ENCODE data around the gene PRAME.

GRCh38 chr22:22512951-22513350, 46.1 kb downstream of the PRAME start:
- TF ChIP-seq POLR2A (IDR thresholded peaks at IDR 0.05; ENCODE audit: low read length) (no peak), GATA1 (IDR thresholded peaks at IDR 0.05; ENCODE audit: low read depth, low read length) (no peak)

Data from erythroblast (primary cell).